Stimulated activated CD4-positive, alpha-beta T cell treated with anti-CD3 and anti-CD28 coated beads, Interleukin-1b, Interleukin-23, amount 100 ng/mL, for 24 hours (primary cell): ENCODE measurements around the gene RNPEP.
A peak's percentile ranks its signal among the peaks of the same experiment; 100 is the strongest.
"Not testable (repeated sequence)": the region's sequence is repeated elsewhere in the genome, so short reads cannot be mapped to it uniquely, and the experiment has no call there.

Experiments used
- DNase-seq, 4 experiments: peaks; one replicate each; pipeline ENCODE4 v3.0.0-alpha.2; 2020; ENCODE audit warnings: low read depth in 4 of 4, low spot score in 1 of 4

Gene RNPEP

GRCh38 chr1:201958348-201958747 is 24.1 kb upstream of the RNPEP start:
- DNase-seq, result no peak

- DNase-seq, result not testable (repeated sequence)
These were observed 20.1 kb upstream of the RNPEP start for GRCh38 chr1:201962382-201962781.

- no peak for DNase-seq
These were observed 18.2 kb upstream of the RNPEP start for GRCh38 chr1:201964261-201964660.

- no peak for DNase-seq
These were observed 16.3 kb upstream of the RNPEP start for GRCh38 chr1:201966171-201966570.

GRCh38 chr1:201968202-201968925 is 14.1 kb upstream of the RNPEP start:
- no peak for DNase-seq

GRCh38 chr1:201970334-201971159 is 11.9 kb upstream of the RNPEP start:
- no peak for DNase-seq

GRCh38 chr1:201982082-201982622 is 296 bp upstream of the RNPEP start:
- DNase-seq, result peak; percentile 25 to 63 (median 45)

- DNase-seq, result no peak
These were observed 945 bp downstream of the RNPEP start for GRCh38 chr1:201983380-201983805.

- no peak for DNase-seq
These were observed 2.0 kb downstream of the RNPEP start for GRCh38 chr1:201984446-201984845.

GRCh38 chr1:201985355-201985754 is 2.9 kb downstream of the RNPEP start:
- DNase-seq, result no peak

GRCh38 chr1:201988601-201989000 is 6.2 kb downstream of the RNPEP start:
- no peak for DNase-seq

- DNase-seq, result no peak
These were observed 7.1 kb downstream of the RNPEP start for GRCh38 chr1:201989354-201990128.

GRCh38 chr1:201990427-201990826 is 8.0 kb downstream of the RNPEP start:
- no peak for DNase-seq

- DNase-seq, result no peak
These were observed 17.3 kb downstream of the RNPEP start for GRCh38 chr1:201999625-202000238.

- no peak for DNase-seq
These were observed 20.1 kb downstream of the RNPEP start for GRCh38 chr1:202002507-202002906.

GRCh38 chr1:202004711-202005110 is 22.3 kb downstream of the RNPEP start:
- DNase-seq, result no peak

- DNase-seq, result no peak
These were observed 23.5 kb downstream of the RNPEP start for GRCh38 chr1:202005958-202006357.

- no peak for DNase-seq
These were observed 24.9 kb downstream of the RNPEP start for GRCh38 chr1:202007304-202007703.

GRCh38 chr1:202007805-202008489 is 25.5 kb downstream of the RNPEP start:
- DNase-seq, result no peak
